A673 (cell line): Measurements from ENCODE around the gene DGKH. TPM values are rescaled to one million over a fixed set of nuclear protein-coding genes. Genes with fewer than 3 reads are reported as not detected.

ENCODE experiments used
- BruUV-seq: library from RNA; stranded (reverse); fragments of 400-500 nt; replicated peaks from 2 replicates; lab custom pipeline; 2021; lab: Mats Ljungman, UMichigan
- CTCF ChIA-PET: fragments of 300-600 bp; sonication (Branson Sonifier 250); formaldehyde crosslinking; loops from one replicate; lab custom pipeline; 2022; ENCODE audit warnings: antibody characterized with exemption; lab: Charles Lee
- POLR2A ChIA-PET: fragments of 300-600 bp; sonication (Branson Sonifier 250); formaldehyde crosslinking; loops from one replicate; lab custom pipeline; 2022; ENCODE audit warnings: antibody characterized with exemption; ENCODE audit not compliant: low non-redundant PET; lab: Charles Lee
- DNase-seq: peaks from one replicate; pipeline ENCODE4 v3.0.0-alpha.2; 2015; ENCODE audit warnings: low spot score
- H3K27ac ChIP-seq: fragments of 200-600 bp; sonication (generic); 2 replicates; pipeline ENCODE4 v1.5.1; 2016; ENCODE audit warnings: mixed run types, low read depth, mild to moderate bottlenecking, mixed read lengths, antibody characterized with exemption, low read length; ENCODE audit not compliant: poor library complexity, severe bottlenecking
- H3K27me3 ChIP-seq: fragments of 200-600 bp; sonication (generic); replicated peaks from 2 replicates; pipeline ENCODE4 v1.6.1; 2017; ENCODE audit warnings: mixed run types, low read depth, mild to moderate bottlenecking, mixed read lengths, antibody characterized with exemption, low read length; ENCODE audit not compliant: insufficient read depth, poor library complexity
- H3K36me3 ChIP-seq: fragments of 200-600 bp; sonication (generic); 2 replicates; pipeline ENCODE4 v1.6.1; 2016; ENCODE audit warnings: mixed run types, mild to moderate bottlenecking, mixed read lengths, antibody characterized with exemption, low read length; ENCODE audit not compliant: insufficient read depth, poor library complexity, severe bottlenecking
- H3K4me1 ChIP-seq: fragments of 200-600 bp; sonication (generic); 2 replicates; pipeline ENCODE4 v1.6.1; 2017; ENCODE audit warnings: mixed run types, mild to moderate bottlenecking, mixed read lengths, antibody characterized with exemption, low read length; ENCODE audit not compliant: insufficient read depth, poor library complexity, severe bottlenecking
- H3K4me3 ChIP-seq: fragments of 200-600 bp; sonication (generic); 2 replicates; pipeline ENCODE4 v1.5.1; 2016; ENCODE audit warnings: low read depth, mixed run types, mild to moderate bottlenecking, mixed read lengths, low read length; ENCODE audit not compliant: poor library complexity, severe bottlenecking
- H3K9me3 ChIP-seq: fragments of 200-600 bp; sonication (generic); 2 replicates; pipeline ENCODE4 v1.6.1; 2016; ENCODE audit warnings: mixed run types, low read depth, mild to moderate bottlenecking, mixed read lengths, antibody characterized with exemption, low read length; ENCODE audit not compliant: poor library complexity, severe bottlenecking
- EZH2 ChIP-seq: fragments of 200-600 bp; sonication (generic); IDR thresholded peaks from 2 replicates; pipeline ENCODE4 v1.6.1; 2017; ENCODE audit warnings: borderline replicate concordance, low read depth, mild to moderate bottlenecking, mixed read lengths, antibody characterized with exemption, low read length; ENCODE audit not compliant: poor library complexity, severe bottlenecking
- intact Hi-C: fragments of 100-400 bp; cut with micrococcal nuclease; formaldehyde crosslinking; loops from one replicate; pipeline ENCODE4 v1.10.0; 2022; ENCODE audit not compliant: unreplicated experiment
- total RNA-seq: library from RNA; stranded (reverse); gene quantifications from 2 replicates; pipeline ENCODE4 v1.2.3, GENCODE V29; 2021
- TF ChIP-seq, protein P1 (sequence below): fragments of 300-800, 200-600 bp; sonication (generic); conservative IDR thresholded peaks from 2 replicates; pipeline ENCODE4 v1.5.1; 2017; ENCODE audit warnings: low read depth, mild to moderate bottlenecking, antibody characterized with exemption, low read length, moderate library complexity, mixed read lengths

Gene DGKH
- total RNA-seq, 1 experiment from 2014 or later = 13.8 TPM

DNA sequence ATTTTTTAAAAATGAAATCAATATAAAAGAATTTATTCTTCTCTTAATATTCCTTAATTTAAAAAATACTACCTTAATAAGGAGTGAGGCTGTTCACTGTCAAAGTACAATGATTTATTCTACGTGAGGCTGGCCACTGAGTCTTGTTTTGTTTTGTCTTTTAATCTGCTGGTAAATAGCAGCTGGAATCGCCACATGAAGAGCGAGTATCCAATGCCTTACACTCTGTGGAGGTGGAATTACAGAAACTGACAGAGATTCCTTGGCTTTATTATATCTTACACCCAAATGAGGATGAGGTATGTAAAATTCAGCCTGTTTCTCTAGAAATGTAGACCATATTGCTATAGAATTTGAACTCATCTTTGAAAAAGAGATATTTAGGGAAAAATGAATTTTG lies 170.6 kb downstream of the DGKH start:
- Histone ChIP-seq H3K27me3 (no peaks in the 10 kb centered on the region), H3K4me3 (no peak overlapping the region), H3K36me3 (no peaks in the 10 kb centered on the region), H3K27ac (no peak overlapping the region), H3K4me1 (no peaks in the 10 kb centered on the region), H3K9me3 (no peaks in the 10 kb centered on the region)
- intact Hi-C loops = loop anchor here (10.0 kb wide), 1 partner anchor 554 kb away; no protein-coding TSS in a partner anchor
- DNase-seq = no peak
- BruUV-seq = no TSS peak
- no peak for TF ChIP-seq EZH2
- TF ChIP-seq, protein P1, sequence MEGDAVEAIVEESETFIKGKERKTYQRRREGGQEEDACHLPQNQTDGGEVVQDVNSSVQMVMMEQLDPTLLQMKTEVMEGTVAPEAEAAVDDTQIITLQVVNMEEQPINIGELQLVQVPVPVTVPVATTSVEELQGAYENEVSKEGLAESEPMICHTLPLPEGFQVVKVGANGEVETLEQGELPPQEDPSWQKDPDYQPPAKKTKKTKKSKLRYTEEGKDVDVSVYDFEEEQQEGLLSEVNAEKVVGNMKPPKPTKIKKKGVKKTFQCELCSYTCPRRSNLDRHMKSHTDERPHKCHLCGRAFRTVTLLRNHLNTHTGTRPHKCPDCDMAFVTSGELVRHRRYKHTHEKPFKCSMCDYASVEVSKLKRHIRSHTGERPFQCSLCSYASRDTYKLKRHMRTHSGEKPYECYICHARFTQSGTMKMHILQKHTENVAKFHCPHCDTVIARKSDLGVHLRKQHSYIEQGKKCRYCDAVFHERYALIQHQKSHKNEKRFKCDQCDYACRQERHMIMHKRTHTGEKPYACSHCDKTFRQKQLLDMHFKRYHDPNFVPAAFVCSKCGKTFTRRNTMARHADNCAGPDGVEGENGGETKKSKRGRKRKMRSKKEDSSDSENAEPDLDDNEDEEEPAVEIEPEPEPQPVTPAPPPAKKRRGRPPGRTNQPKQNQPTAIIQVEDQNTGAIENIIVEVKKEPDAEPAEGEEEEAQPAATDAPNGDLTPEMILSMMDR = no peak
- CTCF ChIA-PET = no interaction called here
- POLR2A ChIA-PET = no interaction called here

DNA sequence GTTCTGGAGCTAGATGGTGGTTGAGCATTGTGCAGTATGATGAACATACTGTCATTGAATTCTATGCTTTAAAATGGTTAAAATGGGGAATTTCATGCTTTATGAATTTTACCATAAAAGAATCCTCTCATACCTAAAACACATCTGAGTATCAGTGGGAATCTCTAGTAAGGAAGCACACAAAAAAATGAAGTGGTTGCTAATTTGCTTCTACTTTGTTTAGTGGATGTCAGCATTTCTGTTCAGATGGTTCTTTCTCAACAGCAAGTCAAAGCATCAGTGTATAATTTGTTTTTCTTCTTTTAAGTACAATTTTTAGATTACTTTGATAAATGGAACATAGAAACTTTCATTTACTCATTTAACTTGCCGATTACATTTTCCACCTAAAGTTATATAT lies 171.4 kb downstream of the DGKH start:
- no TSS peak for BruUV-seq
- ChIA-PET POLR2A (no interaction called here), CTCF (no interaction called here)
- no peak for DNase-seq
- no peaks in the 10 kb centered on the region for H3K4me1 ChIP-seq
- intact Hi-C loops = loop anchor here (10.0 kb wide), 1 partner anchor 555 kb away; no protein-coding TSS in a partner anchor
- no peaks in the 10 kb centered on the region for H3K27me3 ChIP-seq
- H3K36me3 ChIP-seq = no peaks in the 10 kb centered on the region
- TF ChIP-seq EZH2 = no peak
- TF ChIP-seq, protein P1 = no peak
- no peak overlapping the region for H3K27ac ChIP-seq
- H3K4me3 ChIP-seq = no peak overlapping the region
- no peaks in the 10 kb centered on the region for H3K9me3 ChIP-seq

DNA sequence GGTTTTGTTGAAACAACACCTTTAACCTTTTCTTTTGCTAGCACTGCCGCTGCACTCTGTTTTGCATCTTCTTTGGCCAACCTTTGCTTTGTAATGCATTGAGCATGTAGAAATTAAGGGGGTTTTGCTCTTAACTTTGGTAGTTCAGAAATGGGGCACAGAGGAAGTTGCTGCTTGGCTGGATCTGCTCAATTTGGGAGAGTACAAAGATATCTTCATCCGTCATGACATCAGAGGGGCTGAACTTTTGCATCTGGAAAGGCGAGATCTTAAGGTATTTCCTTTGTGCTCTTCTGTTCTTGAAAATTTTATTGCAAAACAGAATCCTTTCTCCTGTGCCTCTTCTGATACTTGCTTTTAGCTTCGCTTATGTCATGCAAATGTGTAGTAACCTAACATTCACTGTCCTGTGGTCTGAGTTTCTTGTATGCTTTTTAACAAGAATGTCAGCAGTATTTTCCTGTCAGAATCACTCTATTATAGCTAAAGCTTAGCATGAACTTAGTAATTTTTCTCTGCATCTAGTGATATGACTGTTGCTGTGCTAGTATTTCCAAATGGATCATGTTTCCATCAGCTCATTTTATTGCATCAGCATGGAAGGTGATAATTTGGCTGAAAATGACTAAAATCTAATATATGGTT lies 172.8 kb downstream of the DGKH start:
- Histone ChIP-seq H3K27me3 (no peaks in the 10 kb centered on the region), H3K9me3 (no peaks in the 10 kb centered on the region), H3K4me1 (no peaks in the 10 kb centered on the region), H3K27ac (no peak overlapping the region), H3K36me3 (no peaks in the 10 kb centered on the region), H3K4me3 (no peak overlapping the region)
- ChIA-PET CTCF (no interaction called here), POLR2A (interaction anchor here (0.8 kb wide), 1 partner anchor 246 kb away, joined by 3 read pairs; no protein-coding TSS in a partner anchor)
- TF ChIP-seq EZH2 = no peak
- TF ChIP-seq, protein P1 = no peak
- no peak for DNase-seq
- no TSS peak for BruUV-seq
- intact Hi-C loops = no loop called here
